ENCODE results near the gene DDIT4L. TPM values are rescaled to one million over a fixed set of nuclear protein-coding genes. Genes with fewer than 3 reads are reported as not detected.

The DDIT4L gene
- total RNA-seq, 1 experiment from 2014 or later: 2.1 TPM

DNA sequence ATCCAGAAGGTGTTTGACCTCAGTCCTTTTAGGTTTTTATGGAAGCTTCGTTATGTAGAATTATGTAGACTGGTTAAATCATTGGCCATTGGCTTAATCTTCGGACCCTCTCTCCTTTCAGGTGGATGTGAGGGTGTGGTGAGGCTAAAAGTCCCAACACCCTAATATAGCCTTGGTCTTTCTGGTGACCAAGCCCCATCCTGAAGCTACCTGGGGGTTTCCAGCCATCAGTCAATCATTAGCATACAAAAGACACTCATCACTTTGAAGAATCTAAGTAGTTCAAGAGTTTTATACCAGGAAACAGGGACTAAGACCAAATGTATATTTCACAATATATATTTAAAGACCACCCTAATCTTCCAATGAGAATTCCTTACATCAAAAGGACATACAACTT, 5.5 kb downstream of the DDIT4L start:
- peaks cover 6% of the 10 kb centered on the region for H3K23me2 ChIP-seq (ENCODE audit: insufficient read length, low read depth, low read length, poor library complexity, severe bottlenecking)
- no CpG with 5 or more reads among the region's 2 CpGs for WGBS (ENCODE audit: extremely low coverage, insufficient read length, low lambda C conversion rate)
- no peak for DNase-seq

More for the DNA sequence above, 5.5 kb downstream of the DDIT4L start:
- Histone ChIP-seq H3K18ac (ENCODE audit: insufficient read length, low read depth, low read length) (no peak overlapping the region), H3T11ph (ENCODE audit: low read length) (no peak overlapping the region), H3K23ac (ENCODE audit: insufficient read length, low read depth, low read length) (no peak overlapping the region), H3K79me2 (ENCODE audit: insufficient read depth, low read length) (no peaks in the 10 kb centered on the region), H3K4ac (ENCODE audit: low read depth, low read length) (no peak overlapping the region), H3K14ac (ENCODE audit: insufficient read depth, low read length) (no peak overlapping the region), H3K9ac (ENCODE audit: extremely low read depth, insufficient read length, low read length) (no peak overlapping the region), H2AFZ (ENCODE audit: low read length) (no peak overlapping the region), H2AK5ac (ENCODE audit: insufficient read length, low read length) (no peak overlapping the region), H4K20me1 (ENCODE audit: control insufficient read depth, insufficient read depth, insufficient read length) (no peaks in the 10 kb centered on the region), H3K56ac (ENCODE audit: insufficient read length, low read depth, low read length) (no peak overlapping the region), H2BK120ac (ENCODE audit: low read depth, low read length, poor library complexity, severe bottlenecking) (no peak overlapping the region), H2BK5ac (ENCODE audit: insufficient read length, low read length) (no peak overlapping the region), H4K91ac (ENCODE audit: insufficient read length, low read depth, low read length) (no peak overlapping the region), H3K27me3 (ENCODE audit: insufficient read depth, low read length) (no peaks in the 10 kb centered on the region; the same call in 1 of the 2 replicates), H2BK15ac (ENCODE audit: low read depth, low read length) (no peak overlapping the region), H3K9me3 (ENCODE audit: control insufficient read depth, low read depth, low read length) (no peaks in the 10 kb centered on the region), H3K4me1 (ENCODE audit: insufficient read depth, low read length) (no peaks in the 10 kb centered on the region; the same call in 1 of the 2 replicates), H4K5ac (ENCODE audit: insufficient read length, low read depth, low read length) (no peak overlapping the region), H4K8ac (replicated peaks; ENCODE audit: insufficient read length, low read depth, low read length) (no peak overlapping the region), H3K79me1 (ENCODE audit: insufficient read depth, low read depth, low read length, poor library complexity, severe bottlenecking) (no peaks in the 10 kb centered on the region), H2BK20ac (ENCODE audit: low read depth, low read length, poor library complexity, severe bottlenecking) (no peak overlapping the region), H3K27ac (ENCODE audit: insufficient read length, low read depth, low read length) (no peak overlapping the region), H3K4me2 (ENCODE audit: insufficient read depth, insufficient read length, low read length) (no peak overlapping the region), H2BK12ac (ENCODE audit: insufficient read length, low read depth, low read length) (no peak overlapping the region)
- Mint-ChIP-seq H3K4me1 (peaks cover 27 to 29% of the 10 kb centered on the region in 2 experiments), H3K9me3 (no peaks in the 10 kb centered on the region; a peak in 1 of 5 replicates), H3K27ac (no peak overlapping the region), H3K27me3 (ENCODE audit: low read depth) (peaks cover 15% of the 10 kb centered on the region), H3K36me3 (ENCODE audit: insufficient read depth in 1 of 3, low read depth in 3 of 3) (peaks cover 0 to 14% (median 0%) of the 10 kb centered on the region in 3 experiments; a peak in 5 of 7 replicates), H3K4me3 (no peak overlapping the region)
- TF ChIP-seq, protein P1, sequence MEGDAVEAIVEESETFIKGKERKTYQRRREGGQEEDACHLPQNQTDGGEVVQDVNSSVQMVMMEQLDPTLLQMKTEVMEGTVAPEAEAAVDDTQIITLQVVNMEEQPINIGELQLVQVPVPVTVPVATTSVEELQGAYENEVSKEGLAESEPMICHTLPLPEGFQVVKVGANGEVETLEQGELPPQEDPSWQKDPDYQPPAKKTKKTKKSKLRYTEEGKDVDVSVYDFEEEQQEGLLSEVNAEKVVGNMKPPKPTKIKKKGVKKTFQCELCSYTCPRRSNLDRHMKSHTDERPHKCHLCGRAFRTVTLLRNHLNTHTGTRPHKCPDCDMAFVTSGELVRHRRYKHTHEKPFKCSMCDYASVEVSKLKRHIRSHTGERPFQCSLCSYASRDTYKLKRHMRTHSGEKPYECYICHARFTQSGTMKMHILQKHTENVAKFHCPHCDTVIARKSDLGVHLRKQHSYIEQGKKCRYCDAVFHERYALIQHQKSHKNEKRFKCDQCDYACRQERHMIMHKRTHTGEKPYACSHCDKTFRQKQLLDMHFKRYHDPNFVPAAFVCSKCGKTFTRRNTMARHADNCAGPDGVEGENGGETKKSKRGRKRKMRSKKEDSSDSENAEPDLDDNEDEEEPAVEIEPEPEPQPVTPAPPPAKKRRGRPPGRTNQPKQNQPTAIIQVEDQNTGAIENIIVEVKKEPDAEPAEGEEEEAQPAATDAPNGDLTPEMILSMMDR (conservative IDR thresholded peaks at IDR 0.05): no peak
